GM18499 (cell line): ENCODE data around the gene B3GNT7.
"Not testable (repeated sequence)": the region's sequence is repeated elsewhere in the genome, so short reads cannot be mapped to it uniquely, and the experiment has no call there.

ENCODE experiments used
- ATAC-seq: cut with Tn5 transposase; IDR thresholded peaks from one replicate; pipeline ENCODE4 v1.9.1; 2021; ENCODE audit warnings: moderate number of reproducible peaks; ENCODE audit not compliant: insufficient read depth, unreplicated experiment

The B3GNT7 gene

DNA sequence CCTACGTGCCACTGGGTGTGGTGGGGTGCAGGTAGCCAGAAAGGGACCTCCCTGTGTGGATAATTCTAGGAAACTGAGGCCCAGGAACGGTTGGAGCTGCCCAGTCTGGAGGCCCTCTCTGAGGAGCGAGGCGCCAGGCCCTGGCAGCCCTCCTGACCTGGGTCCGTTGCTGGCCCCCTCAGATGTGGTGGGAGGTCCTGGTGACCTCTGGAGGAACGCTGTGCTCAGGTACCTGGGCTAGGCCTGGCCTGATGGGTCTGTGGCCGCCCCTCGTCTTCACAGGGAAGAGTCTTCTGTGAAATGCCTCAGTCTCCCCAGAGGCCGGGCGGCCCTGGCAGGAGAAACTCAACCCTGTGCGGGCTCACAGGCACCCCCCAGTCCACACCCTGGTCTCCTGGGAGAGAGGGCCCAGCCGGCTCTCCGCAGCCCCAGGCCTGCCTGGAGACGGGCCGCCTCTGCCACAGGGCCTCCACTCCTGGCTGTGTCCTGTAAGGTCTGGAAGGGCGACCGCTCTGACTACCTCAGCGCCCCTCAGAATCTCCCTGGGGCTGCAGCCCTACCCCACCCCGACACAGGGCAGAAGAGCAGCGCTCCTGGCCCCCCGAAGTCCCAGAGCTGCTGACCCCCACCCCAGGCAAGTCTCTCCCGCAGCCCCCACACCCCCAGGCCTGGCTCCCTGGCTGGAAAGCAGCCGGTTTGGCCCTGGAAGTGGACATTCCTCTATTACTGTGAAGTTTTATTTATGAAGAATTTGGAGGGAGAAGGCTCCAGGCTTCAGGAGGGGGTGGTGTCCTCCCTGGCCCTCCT, 3.7 kb downstream of the B3GNT7 start:
- ATAC-seq: no peak

GRCh38 chr2:231399853-231400680, 4.6 kb downstream of the B3GNT7 start:
- ATAC-seq: no peak

DNA sequence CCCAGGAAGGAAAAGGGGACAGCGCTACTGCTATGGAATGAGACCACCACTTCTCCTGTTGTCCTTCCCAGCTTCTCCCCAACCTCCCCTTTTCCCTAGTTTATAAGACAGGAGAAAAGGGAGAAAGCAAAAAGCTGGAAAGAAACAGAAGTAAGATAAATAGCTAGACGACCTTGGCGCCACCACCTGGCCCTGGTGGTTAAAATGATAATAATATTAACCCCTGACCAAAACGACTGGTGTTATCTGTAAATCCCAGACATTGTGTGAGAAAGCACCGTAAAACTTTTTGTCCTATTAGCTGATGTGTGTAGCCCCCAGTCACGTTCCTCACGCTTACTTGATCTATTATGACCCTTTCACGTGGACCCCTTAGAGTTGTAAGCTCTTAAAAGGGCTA, 5.2 kb downstream of the B3GNT7 start:
- ATAC-seq: not testable (repeated sequence)

DNA sequence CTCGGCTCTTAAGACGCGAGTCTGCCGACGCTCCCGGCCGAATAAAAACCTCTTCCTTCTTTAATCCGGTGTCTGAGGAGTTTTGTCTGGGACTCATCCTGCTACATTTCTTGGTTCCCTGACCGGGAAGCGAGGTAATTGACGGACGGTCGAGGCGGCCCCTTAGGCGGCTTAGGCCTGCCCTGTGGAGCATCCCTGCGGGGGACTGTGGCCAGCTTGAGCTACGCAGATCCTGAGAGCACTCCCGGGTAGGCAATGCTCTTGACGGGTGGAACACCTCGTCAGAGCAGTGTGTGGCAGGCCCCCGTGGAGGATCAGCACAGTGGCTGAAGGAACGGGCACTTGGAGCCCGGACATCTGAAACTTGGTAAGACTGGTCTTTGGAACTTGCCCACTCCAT, 5.6 kb downstream of the B3GNT7 start:
- not testable (repeated sequence) for ATAC-seq

DNA sequence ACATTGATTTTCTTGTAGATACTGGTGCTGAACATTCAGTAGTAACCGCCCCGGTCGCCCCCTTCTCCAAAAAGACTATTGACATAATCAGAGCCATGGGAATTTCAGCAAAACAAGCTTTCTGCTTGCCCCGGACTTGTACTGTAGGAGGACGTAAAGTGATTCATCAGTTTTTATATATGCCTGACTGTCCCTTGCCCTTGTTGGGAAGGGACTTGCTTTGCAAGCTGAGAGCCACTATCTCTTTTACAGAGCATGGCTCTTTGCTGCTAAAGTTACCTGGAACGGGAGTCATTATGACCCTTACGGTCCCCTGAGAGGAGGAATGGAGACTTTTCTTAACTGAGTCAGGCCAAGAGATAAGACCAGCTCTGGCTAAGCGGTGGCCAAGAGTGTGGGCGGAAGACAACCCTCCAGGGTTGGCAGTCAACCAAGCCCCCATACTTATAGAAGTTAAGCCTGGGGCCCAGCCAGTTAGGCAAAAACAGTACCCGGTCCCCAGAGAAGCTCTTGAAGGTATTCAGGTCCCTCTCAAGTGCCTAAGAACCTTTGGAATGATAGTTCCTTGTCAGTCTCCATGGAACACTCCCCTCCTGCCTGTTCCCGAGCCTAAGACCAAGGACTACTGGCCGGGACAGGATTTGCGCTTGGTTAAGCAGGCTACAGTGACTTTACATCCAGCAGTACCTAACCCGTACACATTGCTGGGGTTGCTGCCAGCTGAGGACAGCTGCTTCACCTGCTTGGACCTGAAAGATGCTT, 8.1 kb downstream of the B3GNT7 start:
- ATAC-seq: not testable (repeated sequence)

GRCh38 chr2:231404183-231404578, 8.7 kb downstream of the B3GNT7 start:
- not testable (repeated sequence) for ATAC-seq

DNA sequence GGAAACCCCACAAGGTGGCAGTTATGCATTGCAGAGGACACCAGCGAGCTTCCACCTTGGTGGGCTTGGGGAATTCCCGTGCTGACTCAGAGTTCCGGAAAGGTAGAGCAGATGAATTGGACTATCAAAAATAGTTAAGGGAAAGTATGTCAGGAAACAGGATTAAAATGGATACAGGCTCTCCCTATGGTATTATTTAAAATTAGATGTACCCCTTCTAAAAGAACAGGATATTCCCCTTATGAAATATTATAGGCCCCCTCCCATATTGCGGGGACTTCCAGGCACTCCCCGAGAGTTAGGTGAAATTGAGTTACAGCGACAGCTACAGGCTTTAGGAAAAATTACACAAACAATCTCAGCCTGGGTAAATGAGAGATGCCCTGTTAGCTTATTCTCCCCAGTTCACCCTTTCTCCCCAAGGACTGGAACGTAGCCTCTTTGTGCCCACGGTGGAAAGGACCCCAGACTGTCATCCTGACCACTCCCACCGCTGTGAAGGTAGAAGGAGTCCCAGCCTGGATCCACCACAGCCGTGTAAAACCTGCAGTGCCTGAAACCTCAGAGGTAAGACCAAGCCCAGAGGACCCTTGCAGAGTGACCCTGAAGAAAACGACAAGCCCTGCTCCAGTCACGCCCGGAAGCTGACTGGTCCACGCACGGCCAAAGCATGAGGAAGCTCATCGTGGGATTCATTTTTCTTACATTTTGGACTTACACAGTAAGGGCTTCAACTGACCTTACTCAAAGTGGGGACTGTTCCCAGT, 10.3 kb downstream of the B3GNT7 start:
- ATAC-seq: not testable (repeated sequence)

GRCh38 chr2:231407686-231408085, 12.2 kb downstream of the B3GNT7 start:
- ATAC-seq: not testable (repeated sequence)

DNA sequence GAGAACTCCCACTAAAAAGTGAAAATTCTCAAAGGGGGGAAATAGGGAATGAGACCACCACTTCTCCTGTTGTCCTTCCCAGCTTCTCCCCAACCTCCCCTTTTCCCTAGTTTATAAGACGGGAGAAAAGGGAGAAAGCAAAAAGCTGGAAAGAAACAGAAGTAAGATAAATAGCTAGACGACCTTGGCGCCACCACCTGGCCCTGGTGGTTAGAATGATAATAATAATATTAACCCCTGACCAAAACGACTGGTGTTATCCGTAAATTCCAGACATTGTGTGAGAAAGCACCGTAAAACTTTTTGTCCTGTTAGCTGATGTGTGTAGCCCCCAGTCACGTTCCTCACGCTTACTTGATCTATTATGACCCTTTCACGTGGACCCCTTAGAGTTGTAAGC, 12.8 kb downstream of the B3GNT7 start:
- not testable (repeated sequence) for ATAC-seq

- ATAC-seq: no peak
These were observed 14.3 kb downstream of the B3GNT7 start for GRCh38 chr2:231409776-231410175.

DNA sequence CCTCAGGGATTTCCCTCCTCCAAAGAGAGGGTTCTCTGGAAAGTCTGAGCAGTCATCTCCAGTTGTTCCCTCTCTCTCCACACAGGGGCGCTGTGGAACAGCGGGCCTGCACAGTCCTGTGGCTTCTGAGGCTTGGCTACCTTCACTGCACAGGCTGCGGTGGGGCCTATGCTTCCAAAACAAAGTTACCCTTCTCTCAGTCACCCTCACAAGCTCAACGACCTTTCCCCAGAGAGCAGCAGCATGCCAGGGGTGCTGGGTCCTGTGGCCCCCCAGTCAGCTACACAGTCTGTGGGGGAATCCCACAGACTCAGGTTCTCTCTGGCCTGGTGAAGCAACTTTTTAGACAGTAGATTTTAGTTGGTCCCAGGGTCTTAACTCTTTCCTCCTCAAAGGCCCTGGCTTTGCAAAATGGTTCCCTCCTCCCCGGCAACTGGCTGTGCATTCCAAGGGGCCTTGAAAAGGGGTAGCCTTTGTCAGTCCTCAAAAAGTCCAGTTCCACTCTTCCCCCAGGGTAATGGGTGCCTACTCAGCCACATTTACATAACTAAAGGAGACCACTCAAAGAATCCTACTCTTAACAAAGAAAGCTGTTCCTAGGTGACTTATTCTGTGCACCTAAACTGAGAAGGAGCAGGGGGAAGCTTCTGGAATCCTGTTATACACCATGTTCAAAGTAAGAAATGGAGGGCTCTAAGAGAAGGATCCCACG, 14.9 kb downstream of the B3GNT7 start:
- ATAC-seq: no peak

DNA sequence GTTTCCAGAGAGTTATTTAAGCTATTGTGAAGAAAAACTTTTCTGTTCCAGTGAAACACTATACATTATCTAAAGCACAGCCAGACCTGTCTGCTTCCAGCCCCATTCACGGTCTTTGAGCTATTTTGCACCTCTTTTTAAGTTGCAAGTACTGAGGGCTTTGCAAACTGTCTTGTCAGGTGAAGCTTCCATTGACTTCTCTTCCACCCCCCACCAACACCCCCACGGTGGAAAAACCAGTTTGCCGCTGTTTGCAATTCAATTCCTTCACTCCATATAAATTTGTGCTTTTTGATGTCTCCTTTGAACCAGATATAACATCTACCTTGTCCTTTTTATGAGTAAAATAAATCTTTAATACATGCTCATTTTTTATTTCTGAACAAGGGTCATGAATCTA, 15.7 kb downstream of the B3GNT7 start:
- no peak for ATAC-seq

DNA sequence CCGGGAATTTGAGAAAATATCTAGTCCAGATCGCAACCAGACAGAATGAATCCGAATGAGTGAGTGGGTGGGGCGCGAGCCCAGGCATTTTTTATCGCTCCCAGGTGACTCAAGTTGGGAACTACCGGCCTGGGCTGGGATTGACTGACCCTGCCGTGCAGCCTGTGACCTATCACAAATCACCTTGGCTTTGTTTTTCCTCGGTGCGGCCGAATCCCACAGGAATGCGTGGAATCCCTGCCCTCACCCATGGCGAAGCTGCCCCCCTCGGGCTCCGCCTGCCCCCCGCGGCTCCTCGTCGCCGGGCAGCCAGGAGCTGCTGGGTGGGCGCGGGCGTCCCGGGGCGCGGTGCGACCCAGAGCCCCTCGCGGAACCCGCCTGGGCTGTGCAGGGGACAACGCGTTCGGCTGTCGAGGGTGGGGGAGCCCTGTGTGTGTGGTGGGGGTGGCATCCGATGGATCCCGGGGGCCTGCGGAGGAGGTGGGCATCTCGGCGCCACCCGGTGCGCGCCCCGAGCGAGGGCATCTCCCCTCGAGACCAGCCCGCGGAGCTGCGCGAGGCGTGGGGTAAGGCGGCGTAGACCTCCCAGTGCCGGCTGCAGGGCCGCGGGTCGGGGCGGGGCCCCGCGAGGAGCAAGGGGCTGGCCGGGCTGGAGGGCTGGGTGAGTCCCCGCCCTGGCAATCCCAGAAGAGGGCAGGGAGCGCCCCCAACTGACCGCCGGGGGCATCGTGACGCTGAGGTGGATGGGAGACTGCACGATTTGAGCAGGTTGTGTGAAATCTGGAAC, 16.5 kb downstream of the B3GNT7 start:
- ATAC-seq: peak; percentile 86

GRCh38 chr2:231412618-231412963, 17.1 kb downstream of the B3GNT7 start:
- ATAC-seq: no peak

- ATAC-seq: no peak
These were observed 17.9 kb downstream of the B3GNT7 start for GRCh38 chr2:231413456-231413855.

- ATAC-seq: no peak
These were observed 18.5 kb downstream of the B3GNT7 start for GRCh38 chr2:231413921-231414476.

GRCh38 chr2:231415029-231415428, 19.5 kb downstream of the B3GNT7 start:
- no peak for ATAC-seq

GRCh38 chr2:231418820-231419640, 23.5 kb downstream of the B3GNT7 start:
- no peak for ATAC-seq
